Measurements from ENCODE around the gene CDCA5.

DNA sequence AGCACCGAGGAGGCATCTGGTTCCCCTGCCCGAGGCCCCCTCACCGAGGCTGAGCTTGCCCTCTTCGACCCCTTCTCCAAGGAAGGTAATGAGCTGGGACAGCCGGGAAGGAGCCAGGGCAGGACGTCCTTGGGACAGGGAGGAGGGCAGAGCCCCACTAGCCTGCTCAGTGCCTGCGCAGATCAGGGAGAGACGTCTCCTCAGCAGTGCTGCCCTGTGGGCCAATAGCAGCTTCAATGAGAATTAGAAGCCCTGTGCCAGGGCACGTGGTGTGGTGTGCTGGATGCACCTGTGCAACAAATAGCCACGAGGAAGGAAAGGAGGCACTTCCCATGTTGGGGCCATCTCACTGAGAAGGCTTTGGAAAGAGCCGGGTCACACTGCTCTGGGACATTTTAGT is 48.3 kb downstream of the CDCA5 start:
- TF ChIP-seq, protein P1, sequence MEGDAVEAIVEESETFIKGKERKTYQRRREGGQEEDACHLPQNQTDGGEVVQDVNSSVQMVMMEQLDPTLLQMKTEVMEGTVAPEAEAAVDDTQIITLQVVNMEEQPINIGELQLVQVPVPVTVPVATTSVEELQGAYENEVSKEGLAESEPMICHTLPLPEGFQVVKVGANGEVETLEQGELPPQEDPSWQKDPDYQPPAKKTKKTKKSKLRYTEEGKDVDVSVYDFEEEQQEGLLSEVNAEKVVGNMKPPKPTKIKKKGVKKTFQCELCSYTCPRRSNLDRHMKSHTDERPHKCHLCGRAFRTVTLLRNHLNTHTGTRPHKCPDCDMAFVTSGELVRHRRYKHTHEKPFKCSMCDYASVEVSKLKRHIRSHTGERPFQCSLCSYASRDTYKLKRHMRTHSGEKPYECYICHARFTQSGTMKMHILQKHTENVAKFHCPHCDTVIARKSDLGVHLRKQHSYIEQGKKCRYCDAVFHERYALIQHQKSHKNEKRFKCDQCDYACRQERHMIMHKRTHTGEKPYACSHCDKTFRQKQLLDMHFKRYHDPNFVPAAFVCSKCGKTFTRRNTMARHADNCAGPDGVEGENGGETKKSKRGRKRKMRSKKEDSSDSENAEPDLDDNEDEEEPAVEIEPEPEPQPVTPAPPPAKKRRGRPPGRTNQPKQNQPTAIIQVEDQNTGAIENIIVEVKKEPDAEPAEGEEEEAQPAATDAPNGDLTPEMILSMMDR (IDR thresholded peaks at IDR 0.05): no peak
- TF ChIP-seq POLR2AphosphoS5 (IDR thresholded peaks at IDR 0.05; ENCODE audit: low read depth, low read length): no peak
- TF ChIP-seq REST (IDR thresholded peaks at IDR 0.05; ENCODE audit: insufficient read depth in 1 of 2, low read depth in 2 of 2, low read length in 1 of 2): no peak

All from Panc1 (cell line).